Activated CD8-positive, alpha-beta memory T cell treated with anti-CD3 and anti-CD28 coated beads for 1 hour (primary cell): ENCODE measurements around the gene MDFIC.

Source experiments
- DNase-seq, 2 donors: peaks; one replicate each; pipeline ENCODE4 v3.0.0-alpha.2; 2020; ENCODE audit warnings: low read depth in 1 of 2; ENCODE audit errors: extremely low read depth in 1 of 2

The MDFIC gene

DNA sequence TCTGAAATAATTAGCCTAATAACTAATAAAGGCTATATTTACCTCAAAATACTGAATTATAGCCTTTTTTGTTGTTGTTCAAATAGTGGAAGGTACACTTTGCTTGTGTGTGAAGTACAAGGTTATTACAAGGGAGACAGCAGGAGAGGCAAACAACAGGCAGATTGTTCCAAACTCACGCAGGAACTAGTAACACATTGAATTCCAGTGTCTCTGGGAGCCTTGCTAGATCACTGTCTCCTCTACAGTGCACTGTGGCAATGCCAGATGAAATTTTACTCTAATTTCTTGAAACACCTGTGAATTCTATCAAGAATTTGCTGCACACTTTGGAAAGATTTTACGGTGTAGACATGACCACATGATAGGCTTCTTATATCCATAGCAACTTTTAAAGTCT is 112.6 kb downstream of the MDFIC start:
- no peak for DNase-seq

DNA sequence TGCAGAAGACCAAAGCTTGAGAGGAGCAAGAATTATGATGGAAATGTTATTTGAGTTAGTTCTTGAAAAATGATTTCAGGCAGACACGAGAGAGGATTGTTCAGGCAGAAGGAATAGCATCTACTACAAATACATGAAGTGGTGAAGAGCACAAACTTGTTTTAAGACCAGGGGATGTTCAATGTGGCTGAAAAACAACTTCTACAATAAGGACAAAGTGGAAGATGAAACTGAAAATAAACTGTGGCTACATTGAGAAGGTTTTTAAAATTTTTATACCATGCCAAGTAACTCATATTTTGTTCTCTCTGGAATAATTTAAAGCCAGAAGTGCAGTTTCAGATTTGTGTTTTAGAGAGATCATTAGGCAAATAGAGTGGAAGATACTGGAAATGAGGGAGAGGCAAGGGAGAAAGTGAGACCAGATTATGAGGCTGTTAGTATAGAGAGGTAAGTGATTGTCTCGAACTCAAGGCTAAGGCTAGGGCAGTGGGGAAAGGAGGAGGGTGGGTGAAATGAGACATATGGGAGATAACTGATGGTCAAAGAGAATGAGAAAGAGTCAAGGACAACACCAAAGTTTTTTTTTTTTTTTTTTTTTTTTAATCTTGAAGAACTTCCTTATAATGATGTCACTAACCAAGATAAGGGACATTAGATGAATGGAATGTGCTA is 115.4 kb downstream of the MDFIC start:
- no peak for DNase-seq

DNA sequence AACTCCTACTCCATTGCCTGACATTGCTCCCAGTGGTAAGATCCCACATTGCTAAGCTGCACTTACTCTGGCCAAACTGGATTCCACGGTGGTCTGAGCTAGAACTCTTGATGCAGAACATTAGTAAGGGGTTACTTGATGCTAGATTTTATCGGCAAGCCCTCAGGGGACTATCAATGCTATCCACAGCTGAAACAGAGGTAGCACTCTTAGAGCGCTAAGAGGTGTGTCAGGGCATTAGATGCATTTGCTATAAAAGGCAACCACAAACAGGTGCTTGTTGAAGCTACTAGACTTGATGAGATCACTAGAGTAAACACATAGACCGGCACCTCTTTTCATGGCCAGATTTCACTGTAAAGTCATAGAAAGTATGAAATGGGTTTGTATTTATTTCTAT is 116.3 kb downstream of the MDFIC start:
- no peak for DNase-seq

DNA sequence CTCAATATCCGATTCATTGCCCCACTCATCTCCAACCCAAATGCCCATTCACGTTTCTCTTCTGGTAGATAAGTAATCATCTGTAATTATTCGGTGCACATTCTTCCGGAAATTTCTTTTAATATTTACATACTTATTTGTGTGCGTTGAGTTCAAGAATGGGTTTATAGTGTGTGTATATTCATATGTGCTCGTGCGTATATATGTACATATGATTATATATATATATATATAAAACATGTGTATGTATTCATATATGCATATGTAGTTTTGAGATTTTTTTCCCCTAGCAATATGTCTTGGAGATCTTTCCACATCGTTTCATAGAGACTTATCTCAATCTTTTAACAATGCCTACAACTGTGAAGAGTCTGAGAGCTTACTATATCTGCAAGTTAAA is 118.2 kb downstream of the MDFIC start:
- DNase-seq = no peak

DNA sequence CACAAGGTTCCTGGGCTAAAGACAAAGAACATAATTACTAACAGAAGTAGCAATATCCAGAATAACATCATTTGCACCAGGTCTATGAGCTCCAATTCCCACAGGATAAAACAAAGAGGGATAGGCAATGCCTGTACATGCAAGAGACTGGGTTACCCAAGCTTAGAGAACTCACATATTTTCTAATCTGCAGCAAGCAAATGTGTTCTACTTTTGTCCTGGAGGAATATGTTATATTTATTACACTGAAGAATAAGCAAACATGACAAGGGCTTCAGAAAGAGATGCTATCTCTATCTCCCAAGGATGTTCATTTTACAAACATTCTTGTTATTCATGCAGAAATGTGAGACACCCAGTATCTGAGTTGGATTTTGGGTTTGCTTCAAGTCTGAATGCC is 118.6 kb downstream of the MDFIC start:
- DNase-seq = no peak

DNA sequence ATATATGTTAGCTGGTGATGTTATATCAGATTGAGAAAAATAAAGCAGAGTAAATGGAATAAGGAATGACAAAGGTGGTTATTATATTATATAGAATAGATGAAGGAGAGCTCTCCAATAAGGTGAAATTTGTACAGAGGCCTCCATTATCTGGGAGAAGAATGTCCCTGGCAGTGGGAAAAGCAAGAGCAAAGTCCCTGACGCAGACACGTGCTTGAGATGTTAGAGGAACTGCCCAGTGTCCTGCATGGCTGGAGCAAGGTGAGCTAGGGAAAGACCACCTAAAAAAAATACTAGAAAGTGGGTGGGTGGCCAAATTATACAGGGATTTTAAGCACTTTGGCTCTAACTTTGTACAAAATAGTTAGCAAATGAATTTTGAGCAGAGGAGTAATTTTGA is 120.7 kb downstream of the MDFIC start:
- DNase-seq = no peak

DNA sequence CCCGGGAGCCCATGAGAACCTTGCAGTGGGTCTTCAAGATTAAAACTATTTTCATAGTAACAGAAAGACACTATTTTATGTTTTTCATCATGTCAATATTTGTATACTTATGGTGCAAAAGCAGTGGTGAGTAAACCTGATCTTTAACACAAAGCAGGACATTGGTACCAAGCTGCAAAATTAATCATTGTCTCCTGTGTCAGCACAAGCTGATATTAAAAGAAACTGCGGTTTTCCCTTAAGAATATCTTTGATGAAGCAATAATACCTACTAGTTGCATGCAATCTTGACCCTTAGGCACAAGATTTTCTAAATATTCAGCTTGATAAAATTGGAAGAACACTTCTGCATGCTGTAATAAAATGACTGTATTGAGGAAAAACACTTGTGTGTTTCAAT is 121.7 kb downstream of the MDFIC start:
- no peak for DNase-seq

DNA sequence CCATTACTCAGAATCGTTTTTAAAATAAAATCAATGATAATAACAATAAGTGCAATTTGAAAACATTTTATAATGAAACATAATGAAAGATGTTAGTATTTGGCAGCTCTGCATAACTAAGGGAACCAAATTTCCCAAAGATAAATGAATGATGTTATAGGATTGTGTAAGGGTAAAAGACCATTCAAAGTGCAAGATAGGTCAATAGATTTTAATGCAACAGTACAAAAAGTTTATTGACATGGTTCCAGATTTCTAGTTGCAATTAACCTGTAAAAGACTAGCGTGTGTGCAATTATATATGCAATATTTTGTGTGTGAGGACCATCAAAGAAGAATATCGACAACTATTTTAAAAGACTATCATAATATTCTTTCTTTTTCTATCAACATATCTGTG is 122.3 kb downstream of the MDFIC start:
- DNase-seq = no peak

DNA sequence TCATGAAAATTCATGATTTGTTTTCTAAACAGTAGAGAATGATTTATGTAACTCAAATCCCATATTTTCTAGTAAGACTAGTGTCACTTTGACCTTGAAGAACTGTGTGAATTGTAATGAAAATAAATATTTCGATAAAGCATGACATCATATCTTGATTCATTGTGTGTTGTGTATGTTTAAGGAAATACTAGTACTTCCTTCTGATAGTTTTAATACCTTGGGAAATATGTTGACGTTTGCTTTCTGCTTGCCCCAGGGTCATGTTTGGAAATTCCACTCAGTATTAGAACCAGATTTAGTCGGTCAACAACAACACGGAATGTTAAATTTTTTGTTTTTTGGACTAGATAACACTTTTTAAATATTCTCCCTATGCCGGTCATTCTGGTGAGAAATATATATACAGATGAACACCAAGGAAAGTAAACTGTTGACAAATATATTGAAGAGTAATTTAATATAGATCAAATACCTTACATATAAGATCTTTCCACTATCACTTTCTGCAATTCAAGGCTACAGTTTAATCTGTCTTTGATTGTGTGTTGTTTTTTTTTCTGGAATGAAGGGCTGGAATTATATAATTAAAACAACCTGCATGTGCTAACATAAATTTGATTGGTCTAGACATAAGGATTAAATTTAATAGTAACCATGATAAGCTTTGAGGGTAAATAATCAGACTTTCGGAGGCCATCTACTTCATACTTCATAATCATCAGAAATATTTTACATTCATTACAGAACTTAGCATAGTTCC is 126.2 kb downstream of the MDFIC start:
- no peak for DNase-seq

DNA sequence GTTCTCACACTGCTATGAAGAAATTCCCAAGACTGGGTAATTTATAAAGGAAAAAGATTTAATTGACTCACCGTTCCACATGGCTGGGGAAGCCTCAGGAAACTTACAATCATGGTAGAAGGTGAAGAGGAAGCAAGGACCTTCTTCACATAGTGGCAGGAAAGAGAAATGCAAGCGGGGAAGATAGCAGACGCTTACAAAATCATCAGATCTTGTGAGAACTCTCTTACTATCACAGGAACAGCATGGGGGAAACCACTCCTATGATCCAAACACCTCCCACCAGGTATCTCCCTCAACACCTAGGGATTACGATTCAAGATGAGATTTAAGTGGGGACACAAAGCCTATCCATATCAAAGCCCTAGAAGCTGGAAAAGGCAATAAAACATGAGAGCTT is 130.8 kb downstream of the MDFIC start:
- DNase-seq = no peak

DNA sequence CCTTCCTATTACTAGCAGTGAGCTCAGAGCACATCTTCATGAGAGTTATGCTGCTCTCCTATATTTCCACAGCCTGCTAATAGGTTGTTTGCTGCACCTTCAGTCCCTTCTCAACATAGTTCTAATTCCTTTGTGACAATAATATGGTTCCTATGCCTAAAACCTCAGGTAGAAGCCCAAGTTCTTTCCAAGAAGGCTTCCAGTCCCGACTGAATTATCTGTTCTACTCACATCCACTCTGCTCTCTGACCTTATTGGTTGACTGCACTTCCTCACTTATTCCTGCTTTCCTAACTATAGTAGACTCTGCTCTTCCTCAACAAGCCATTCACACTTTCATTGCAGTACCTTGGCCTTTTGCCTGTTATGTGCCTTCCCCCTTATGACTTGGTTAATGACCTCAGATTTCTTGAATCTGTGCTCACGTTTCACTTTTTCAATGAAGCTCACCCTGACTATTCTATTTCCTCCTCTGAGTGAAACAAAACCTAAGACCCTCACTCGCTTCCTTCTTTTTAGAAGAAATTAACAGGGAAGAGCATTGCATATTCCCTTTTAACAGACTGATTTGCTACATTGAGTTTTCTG is 132.7 kb downstream of the MDFIC start:
- DNase-seq = no peak

DNA sequence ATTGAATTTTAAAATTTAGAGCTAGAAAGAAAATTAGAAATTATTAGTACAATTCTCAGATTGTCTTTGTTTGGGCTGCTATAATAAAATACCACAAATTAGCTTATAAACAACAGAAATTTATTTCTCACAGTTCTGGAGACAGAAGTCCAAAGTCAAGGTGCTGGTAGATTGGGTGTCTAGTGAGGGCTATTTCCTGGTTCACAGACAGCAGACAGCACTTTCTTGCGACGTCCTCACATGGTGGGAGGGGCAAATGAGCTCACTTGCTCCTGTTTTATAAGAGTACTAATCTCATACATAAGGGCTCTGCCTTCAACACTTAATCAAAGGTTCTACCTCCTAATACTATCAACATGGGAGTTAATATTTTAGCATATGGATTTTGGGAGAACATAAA is 134.1 kb downstream of the MDFIC start:
- no peak for DNase-seq

DNA sequence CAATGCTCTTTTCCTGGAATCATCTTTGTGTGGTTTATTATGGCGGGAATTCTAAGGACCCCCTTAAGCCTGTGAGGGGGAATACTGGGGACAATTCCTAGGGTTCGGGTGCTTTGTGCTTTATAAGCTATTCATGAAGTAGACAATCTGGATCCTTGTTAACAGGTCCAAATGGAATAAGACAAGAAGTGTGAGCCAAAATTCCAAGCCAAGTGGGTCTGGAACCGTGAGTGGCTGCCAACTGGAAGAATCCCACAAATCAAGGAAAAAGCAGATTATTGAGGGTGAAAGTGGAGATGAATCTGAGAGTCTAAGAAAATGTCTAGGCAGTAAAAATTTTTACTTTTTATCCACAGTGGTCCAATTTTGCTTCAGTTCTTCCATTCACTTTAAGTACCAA is 136.8 kb downstream of the MDFIC start:
- DNase-seq = no peak

DNA sequence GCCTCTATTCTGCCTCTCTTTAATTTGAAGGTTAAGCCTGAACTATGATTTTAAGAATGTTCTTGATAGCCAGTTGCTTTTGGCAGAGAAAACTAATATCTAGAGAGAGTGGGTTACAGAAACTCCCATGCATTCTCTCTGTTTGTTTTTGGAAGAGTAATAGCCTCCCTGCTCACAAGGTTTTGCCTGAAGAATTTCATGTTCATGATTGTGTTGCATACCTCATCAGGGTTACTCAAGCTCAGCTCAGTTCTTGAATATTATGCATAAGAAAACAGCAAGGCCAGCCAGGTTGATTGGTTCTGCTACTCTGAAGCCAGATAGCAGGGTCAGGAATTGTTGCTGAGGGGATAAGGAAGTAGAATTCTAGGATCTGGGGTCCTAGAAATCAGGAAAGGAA is 137.4 kb downstream of the MDFIC start:
- no peak for DNase-seq

DNA sequence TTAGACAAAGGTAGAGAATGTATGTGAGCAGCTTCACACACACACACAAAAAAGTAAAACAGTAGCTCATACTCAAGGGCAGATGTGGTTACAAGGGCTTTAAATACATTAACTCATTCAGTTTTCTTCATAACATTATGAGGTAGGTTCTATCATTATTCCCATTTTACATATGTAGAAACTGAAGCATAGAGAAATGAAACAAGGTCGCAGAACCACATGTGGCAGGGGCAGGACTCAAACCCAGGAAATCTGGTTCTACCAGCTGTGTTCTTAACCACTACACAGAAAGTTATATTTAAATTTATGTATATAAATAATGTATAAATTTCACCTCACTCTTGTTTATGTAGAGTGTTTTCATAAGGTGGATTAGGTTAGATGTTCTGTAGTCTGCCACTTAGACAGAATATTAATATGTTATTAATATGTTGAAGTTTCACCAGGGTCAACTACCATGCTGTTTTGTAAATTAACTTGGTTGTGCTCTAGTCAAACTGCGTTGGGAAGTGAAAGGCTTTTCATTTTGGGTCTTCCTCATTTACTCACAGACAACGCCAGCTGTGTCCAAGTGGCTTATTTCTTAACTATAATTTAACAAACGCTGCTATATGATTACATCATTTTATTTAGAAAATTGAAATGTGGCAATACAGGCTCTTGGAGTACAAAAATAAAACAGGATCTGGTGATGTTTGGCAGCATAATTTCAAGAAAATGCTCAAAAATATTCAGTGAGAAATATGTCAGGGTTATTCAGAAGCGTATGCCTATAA is 138.4 kb downstream of the MDFIC start:
- DNase-seq = no peak

DNA sequence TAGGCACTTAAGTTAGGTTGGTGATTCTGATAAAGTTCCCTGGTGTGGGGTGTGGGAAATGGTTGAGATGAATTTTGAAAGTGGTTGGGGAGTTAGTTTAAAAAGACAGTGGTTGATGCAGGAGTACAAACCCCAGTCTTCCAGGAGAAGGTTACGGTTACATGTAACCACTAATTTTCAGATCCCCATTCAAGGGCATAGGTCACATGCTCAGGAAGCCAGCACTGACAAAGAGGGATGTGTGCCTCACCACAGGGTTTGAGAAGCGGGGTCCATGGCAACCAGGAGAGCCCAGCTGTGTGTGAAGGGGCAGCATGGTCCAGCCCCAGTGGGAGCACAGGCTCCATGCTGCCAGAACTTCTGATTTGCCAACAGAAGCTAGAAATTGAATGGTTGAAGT is 144.2 kb downstream of the MDFIC start:
- no peak for DNase-seq

DNA sequence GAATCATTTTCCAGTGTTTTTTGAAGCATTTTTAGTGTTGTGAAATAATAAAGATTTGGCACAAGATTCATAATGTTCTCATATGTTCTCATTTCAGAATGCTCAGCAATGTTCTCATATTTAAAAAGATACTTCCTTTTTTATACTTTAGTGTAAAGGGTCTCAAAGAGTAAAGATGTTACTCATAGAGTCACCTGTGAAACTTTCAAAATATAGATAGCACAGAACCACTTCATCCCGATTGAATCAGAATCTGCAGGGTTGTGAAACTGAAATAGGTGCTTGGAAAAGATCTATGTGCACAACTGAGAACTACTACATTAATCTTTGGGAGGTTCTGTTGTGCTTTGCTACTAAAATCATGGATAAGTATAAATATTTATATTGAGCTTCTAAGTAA is 144.7 kb downstream of the MDFIC start:
- DNase-seq = no peak

DNA sequence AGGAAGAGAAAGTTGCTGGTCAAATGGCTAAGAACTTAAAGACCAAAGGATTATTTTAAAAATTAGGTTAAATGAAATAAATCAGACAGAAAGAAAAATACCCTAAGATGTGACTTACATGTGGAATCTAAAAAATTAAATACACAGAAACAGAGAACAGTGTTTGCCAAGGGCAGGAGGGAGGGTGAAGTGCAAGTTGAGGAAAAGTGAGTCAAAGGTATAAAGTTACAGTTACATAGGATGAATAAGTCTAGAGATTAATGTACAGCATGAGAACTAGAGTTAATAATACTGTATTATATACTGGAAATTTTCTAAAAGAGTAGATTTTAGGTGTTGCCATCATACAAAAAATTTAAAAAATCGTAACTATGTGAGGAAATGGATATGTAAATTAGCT is 146.3 kb downstream of the MDFIC start:
- DNase-seq = no peak
